GM04503 (cell line): ENCODE data around the gene KRT78.

Source experiments
- DNase-seq: peaks from one replicate; pipeline ENCODE4 v3.0.0-alpha.2; 2012; ENCODE audit warnings: low read depth

The KRT78 gene

GRCh38 chr12:52838609-52839435, 10.0 kb downstream of the KRT78 start:
- no peak for DNase-seq

- DNase-seq = no peak
Measured at GRCh38 chr12:52837781-52838608, 10.8 kb downstream of the KRT78 start.

GRCh38 chr12:52837413-52837741, 11.4 kb downstream of the KRT78 start:
- DNase-seq = no peak

GRCh38 chr12:52836491-52837412, 12.0 kb downstream of the KRT78 start:
- no peak for DNase-seq

GRCh38 chr12:52836042-52836466, 12.7 kb downstream of the KRT78 start:
- DNase-seq = no peak

GRCh38 chr12:52835271-52836041, 13.3 kb downstream of the KRT78 start:
- no peak for DNase-seq

GRCh38 chr12:52834727-52835001, 14.1 kb downstream of the KRT78 start:
- no peak for DNase-seq

GRCh38 chr12:52833922-52834726, 14.7 kb downstream of the KRT78 start, which contains the start of gene KRT79:
KRT79 (minus strand) TSS chr12:52834311; CDS start chr12:52834260, 51 bp downstream.
- no peak for DNase-seq

GRCh38 chr12:52832985-52833905, 15.5 kb downstream of the KRT78 start:
- DNase-seq = no peak

- DNase-seq = no peak
Measured at GRCh38 chr12:52832451-52832850, 16.3 kb downstream of the KRT78 start.

GRCh38 chr12:52831251-52831650, 17.5 kb downstream of the KRT78 start:
- no peak for DNase-seq

- DNase-seq = no peak
Measured at GRCh38 chr12:52829986-52830770, 18.6 kb downstream of the KRT78 start.

GRCh38 chr12:52828591-52829021, 20.2 kb downstream of the KRT78 start:
- no peak for DNase-seq

- DNase-seq = no peak
Measured at GRCh38 chr12:52828156-52828555, 20.6 kb downstream of the KRT78 start.

- no peak for DNase-seq
Measured at GRCh38 chr12:52827499-52828090, 21.2 kb downstream of the KRT78 start.

GRCh38 chr12:52826611-52827498, 21.9 kb downstream of the KRT78 start:
- DNase-seq = no peak

GRCh38 chr12:52825961-52826360, 22.8 kb downstream of the KRT78 start:
- no peak for DNase-seq
